Neural progenitor cell (in vitro differentiated cells): Measurements from ENCODE around the gene PDGFRB. TPM values are rescaled to one million over a fixed set of nuclear protein-coding genes. Genes with fewer than 3 reads are reported as not detected.

ENCODE experiments used
- DNase-seq: peaks from one replicate; pipeline ENCODE4 v3.0.0-alpha.2; 2016; ENCODE audit warnings: low spot score
- H2AFZ ChIP-seq: fragments of 200-600 bp; sonication (generic); replicated peaks from 2 replicates; pipeline ENCODE4 v1.6.1; 2016; ENCODE audit warnings: antibody characterized with exemption
- H3F3A ChIP-seq: fragments of 200-600 bp; sonication (generic); 2 replicates; pipeline ENCODE4 v1.6.1; 2016; ENCODE audit warnings: antibody characterized with exemption, low read depth
- H3K27ac ChIP-seq: fragments of 200-600 bp; sonication (generic); 2 replicates; pipeline ENCODE4 v1.5.1; 2016; ENCODE audit warnings: mild to moderate bottlenecking
- H3K27me3 ChIP-seq: fragments of 200-600 bp; sonication (generic); 2 replicates; pipeline ENCODE4 v1.6.1; 2016; ENCODE audit warnings: mild to moderate bottlenecking, moderate library complexity
- H3K36me3 ChIP-seq: fragments of 200-600 bp; sonication (generic); 2 replicates; pipeline ENCODE4 v1.5.1; 2016
- H3K4me1 ChIP-seq: fragments of 200-600 bp; sonication (generic); 2 replicates; pipeline ENCODE4 v1.6.1; 2016; ENCODE audit warnings: mixed run types
- H3K4me2 ChIP-seq: fragments of 200-600 bp; sonication (generic); 2 replicates; pipeline ENCODE4 v1.6.1; 2016
- H3K4me3 ChIP-seq: fragments of 200-600 bp; sonication (generic); 2 replicates; pipeline ENCODE4 v1.5.1; 2016
- H3K79me2 ChIP-seq: fragments of 200-600 bp; sonication (generic); 2 replicates; pipeline ENCODE4 v1.6.1; 2016; ENCODE audit warnings: low read depth
- H3K9ac ChIP-seq: fragments of 200-600 bp; sonication (generic); 2 replicates; pipeline ENCODE4 v1.6.1; 2016
- H3K9me3 ChIP-seq: fragments of 200-600 bp; sonication (generic); 2 replicates; pipeline ENCODE4 v1.5.1; 2016; ENCODE audit warnings: low read depth
- H4K20me1 ChIP-seq: fragments of 200-600 bp; sonication (generic); 2 replicates; pipeline ENCODE4 v1.6.1; 2016; ENCODE audit warnings: low read depth
- H3K27ac Mint-ChIP-seq: 3 replicates; pipeline ENCODE4 v1.8.0; 2021; ENCODE audit warnings: mixed read lengths
- H3K27me3 Mint-ChIP-seq: 2 replicates; pipeline ENCODE4 v1.8.0; 2022; ENCODE audit warnings: low read depth, mild to moderate bottlenecking, inconsistent platforms, moderate library complexity, mixed read lengths; ENCODE audit not compliant: insufficient read depth
- H3K36me3 Mint-ChIP-seq: 3 replicates; pipeline ENCODE4 v1.8.0; 2021; ENCODE audit warnings: mixed read lengths
- H3K4me1 Mint-ChIP-seq: 3 replicates; pipeline ENCODE4 v1.8.0; 2021; ENCODE audit warnings: mixed read lengths
- H3K4me3 Mint-ChIP-seq: 3 replicates; pipeline ENCODE4 v1.8.0; 2021; ENCODE audit warnings: mild to moderate bottlenecking, moderate library complexity, mixed read lengths
- H3K9me3 Mint-ChIP-seq: 3 replicates; pipeline ENCODE4 v1.8.0; 2020; ENCODE audit warnings: mixed read lengths
- CTCF ChIP-seq: fragments of 200-600 bp; sonication (generic); IDR thresholded peaks from 2 replicates; pipeline ENCODE4 v1.5.1; 2017; ENCODE audit warnings: antibody characterized with exemption, mild to moderate bottlenecking
- EZH2 ChIP-seq: fragments of 200-600 bp; sonication (generic); IDR thresholded peaks from 2 replicates; pipeline ENCODE4 v1.6.1; 2017; ENCODE audit warnings: antibody characterized with exemption, mild to moderate bottlenecking, moderate library complexity
- EZH2phosphoT487 ChIP-seq: fragments of 200-600 bp; sonication (generic); IDR thresholded peaks from 2 replicates; pipeline ENCODE4 v1.6.1; 2017; ENCODE audit warnings: antibody characterized with exemption
- total RNA-seq: library from RNA; depleted of rRNA; stranded (reverse); fragments of >200 nt; gene quantifications from 2 replicates; pipeline ENCODE4 v1.2.3, GENCODE V29; 2015; ENCODE audit warnings: low replicate concordance

Gene PDGFRB
- total RNA-seq, 1 donor from 2014 or later = 8.9 TPM

GRCh38 chr5:150068961-150069645, 86.5 kb downstream of the PDGFRB start:
- Histone ChIP-seq H3K9ac (no peak overlapping the region), H3K4me3 (no peak overlapping the region), H2AFZ (no peak overlapping the region), H3K79me2 (no peaks in the 10 kb centered on the region), H3K27me3 (no peaks in the 10 kb centered on the region), H3K36me3 (no peaks in the 10 kb centered on the region), H4K20me1 (no peaks in the 10 kb centered on the region), H3K4me2 (no peak overlapping the region), H3K9me3 (no peaks in the 10 kb centered on the region), H3K27ac (no peak overlapping the region), H3K4me1 (peaks cover 14% of the 10 kb centered on the region), H3F3A (no peaks in the 10 kb centered on the region)
- Mint-ChIP-seq H3K27me3 (peaks cover 2% of the 10 kb centered on the region), H3K4me3 (no peak overlapping the region), H3K9me3 (peaks cover 3% of the 10 kb centered on the region), H3K27ac (no peak overlapping the region), H3K4me1 (peaks cover 17% of the 10 kb centered on the region), H3K36me3 (no peaks in the 10 kb centered on the region)
- DNase-seq = no peak
- TF ChIP-seq EZH2 = no peak
- TF ChIP-seq CTCF = no peak
- no peak for TF ChIP-seq EZH2phosphoT487

GRCh38 chr5:150068472-150068871, 87.2 kb downstream of the PDGFRB start:
- Histone ChIP-seq H4K20me1 (no peaks in the 10 kb centered on the region), H3K9ac (no peak overlapping the region), H3K27me3 (no peaks in the 10 kb centered on the region), H3F3A (no peaks in the 10 kb centered on the region), H3K79me2 (no peaks in the 10 kb centered on the region), H3K4me2 (no peak overlapping the region), H3K4me3 (no peak overlapping the region), H2AFZ (no peak overlapping the region), H3K9me3 (no peaks in the 10 kb centered on the region), H3K4me1 (peaks cover 15% of the 10 kb centered on the region), H3K27ac (no peak overlapping the region), H3K36me3 (no peaks in the 10 kb centered on the region)
- no peak for DNase-seq
- H3K4me3 Mint-ChIP-seq = no peak overlapping the region
- TF ChIP-seq EZH2phosphoT487 (no peak), CTCF (no peak), EZH2 (no peak)
- H3K27me3 Mint-ChIP-seq = peaks cover 2% of the 10 kb centered on the region
- no peaks in the 10 kb centered on the region for H3K36me3 Mint-ChIP-seq
- H3K27ac Mint-ChIP-seq = peak overlapping the region; percentile 60
- H3K4me1 Mint-ChIP-seq = peaks cover 18% of the 10 kb centered on the region
- peaks cover 3% of the 10 kb centered on the region for H3K9me3 Mint-ChIP-seq

- Histone ChIP-seq H3K4me2 (no peak overlapping the region), H3K4me1 (peaks cover 15% of the 10 kb centered on the region), H3K4me3 (no peak overlapping the region), H3K27me3 (no peaks in the 10 kb centered on the region), H3K79me2 (no peaks in the 10 kb centered on the region), H3K27ac (no peak overlapping the region), H3K9me3 (no peaks in the 10 kb centered on the region), H3K9ac (no peak overlapping the region), H4K20me1 (no peaks in the 10 kb centered on the region), H2AFZ (no peak overlapping the region), H3F3A (no peaks in the 10 kb centered on the region), H3K36me3 (no peaks in the 10 kb centered on the region)
- DNase-seq = no peak
- Mint-ChIP-seq H3K9me3 (peaks cover 3% of the 10 kb centered on the region), H3K27me3 (peaks cover 2% of the 10 kb centered on the region), H3K27ac (no peak overlapping the region), H3K36me3 (no peaks in the 10 kb centered on the region), H3K4me1 (peaks cover 18% of the 10 kb centered on the region), H3K4me3 (no peak overlapping the region)
- TF ChIP-seq EZH2phosphoT487 = no peak
- no peak for TF ChIP-seq CTCF
- no peak for TF ChIP-seq EZH2
Measured at GRCh38 chr5:150068071-150068470, 87.6 kb downstream of the PDGFRB start.
